Adrenal gland (tissue), 5 donors: ENCODE results near the gene OR56B1.

Source experiments
- CTCF ChIP-seq, 6 experiments: fragments of 450-650 bp in 4 of 6; fragments of 200-600 bp in 2 of 6; sonication (generic) in 1 of 6; IDR thresholded peaks; 1 replicate in 5 of 6; 2 replicates in 1 of 6; pipeline versions ENCODE4 v1.5.1 to v1.8.0; 2016 to 2021; ENCODE audit warnings: antibody characterized with exemption in 6 of 6, mild to moderate bottlenecking in 2 of 6, moderate library complexity in 1 of 6
- POLR2A ChIP-seq, 2 donors: fragments of 450-650 bp; IDR thresholded peaks; one replicate each; pipeline ENCODE4 v1.6.1; 2017; ENCODE audit warnings: antibody characterized with exemption in 2 of 2, mild to moderate bottlenecking in 2 of 2, moderate library complexity in 1 of 2
- donor health status: DM: no; HTN: no; CAD: no.

GRCh38 chr11:5703741-5704536 lies 32.3 kb upstream of the OR56B1 start:
- no peak for TF ChIP-seq CTCF (IDR thresholded peaks at IDR 0.05)
- TF ChIP-seq POLR2A (IDR thresholded peaks at IDR 0.05), result no peak
